ENCODE data around the gene KCNN3.
"Not testable (repeated sequence)": the region's sequence is repeated elsewhere in the genome, so short reads cannot be mapped to it uniquely, and the experiment has no call there.

Gene KCNN3

GRCh38 chr1:154694995-154695394 lies 175.1 kb downstream of the KCNN3 start:
- DNase-seq: no peak

- no peak for DNase-seq
Measured at GRCh38 chr1:154689083-154689482, 181.0 kb downstream of the KCNN3 start.

GRCh38 chr1:154686507-154686906 lies 183.6 kb downstream of the KCNN3 start:
- DNase-seq: no peak

GRCh38 chr1:154683820-154684219 lies 186.3 kb downstream of the KCNN3 start:
- no peak for DNase-seq

- DNase-seq: no peak
Measured at GRCh38 chr1:154682254-154682653, 187.8 kb downstream of the KCNN3 start.

- not testable (repeated sequence) for DNase-seq
Measured at GRCh38 chr1:154677844-154678243, 192.2 kb downstream of the KCNN3 start.

- not testable (repeated sequence) for DNase-seq
Measured at GRCh38 chr1:154676847-154677246, 193.2 kb downstream of the KCNN3 start.

GRCh38 chr1:154674456-154674855 lies 195.6 kb downstream of the KCNN3 start:
- DNase-seq: not testable (repeated sequence)

- DNase-seq: not testable (repeated sequence)
Measured at GRCh38 chr1:154672245-154672644, 197.8 kb downstream of the KCNN3 start.

GRCh38 chr1:154671412-154671811 lies 198.7 kb downstream of the KCNN3 start:
- not testable (repeated sequence) for DNase-seq

GRCh38 chr1:154670310-154671270 lies 199.5 kb downstream of the KCNN3 start:
- not testable (repeated sequence) for DNase-seq

- DNase-seq: peak; percentile 73
Measured at GRCh38 chr1:154669464-154670282, 200.4 kb downstream of the KCNN3 start.

GRCh38 chr1:154666051-154666790 lies 203.9 kb downstream of the KCNN3 start:
- DNase-seq: no peak

- DNase-seq: no peak
Measured at GRCh38 chr1:154664331-154665002, 205.6 kb downstream of the KCNN3 start.

- DNase-seq: no peak
Measured at GRCh38 chr1:154663471-154664060, 206.5 kb downstream of the KCNN3 start.

- DNase-seq: no peak
Measured at GRCh38 chr1:154661110-154661509, 209.0 kb downstream of the KCNN3 start.

GRCh38 chr1:154659823-154660592 lies 210.1 kb downstream of the KCNN3 start:
- no peak for DNase-seq

- DNase-seq: peak; percentile 44
Measured at GRCh38 chr1:154657556-154657955, 212.5 kb downstream of the KCNN3 start.

- no peak for DNase-seq
Measured at GRCh38 chr1:154652893-154653292, 217.2 kb downstream of the KCNN3 start.

All from inflammatory macrophage treated with lipopolysaccharide for 4 hours (primary cell).